B cell (primary cell): ENCODE measurements around the gene PARVB. TPM values are rescaled to one million over a fixed set of nuclear protein-coding genes. Genes with fewer than 3 reads are reported as not detected.

ENCODE experiments used
- ATAC-seq: fragments of 200-7000 bp; cut with Tn5 transposase; one replicate; pipeline ENCODE4 v1.10.0; 2021; ENCODE audit warnings: low read depth, mild to moderate bottlenecking, moderate number of reproducible peaks, moderate library complexity
- CTCF ChIA-PET: fragments of 350-600 bp; sonication (Branson Sonifier 250); formaldehyde crosslinking; loops from one replicate; lab custom pipeline; 2021; ENCODE audit warnings: antibody characterized with exemption, inconsistent platforms; lab: Charles Lee
- POLR2A ChIA-PET: fragments of 350-600 bp; sonication (Branson Sonifier 250); formaldehyde crosslinking; loops from one replicate; lab custom pipeline; 2021; ENCODE audit warnings: antibody characterized with exemption; lab: Charles Lee
- DNase-seq: peaks from one replicate; pipeline ENCODE4 v3.0.0; 2013
- H2AFZ ChIP-seq: 2 replicates; pipeline ENCODE4 v1.6.1; 2012; ENCODE audit warnings: mild to moderate bottlenecking, low read depth, low read length; ENCODE audit not compliant: insufficient read depth, poor library complexity, severe bottlenecking
- H3K27ac ChIP-seq, 2 donors: 1 replicate in 1 of 2; 2 replicates in 1 of 2; pipeline ENCODE4 v1.5.1; 2012 to 2013; ENCODE audit warnings: low read length in 2 of 2, mild to moderate bottlenecking in 2 of 2, moderate library complexity in 1 of 2
- H3K27me3 ChIP-seq, 4 experiments: fragments of 200-600 bp in 1 of 4; sonication (generic) in 1 of 4; replicated peaks in 1 of 4; 1 replicate in 2 of 4; 2 replicates in 2 of 4; pipeline versions ENCODE4 v1.6.1 to v1.7.0; 2013 to 2016; ENCODE audit warnings: low read length in 3 of 4, mild to moderate bottlenecking in 2 of 4, mixed read lengths in 1 of 4, moderate library complexity in 1 of 4; ENCODE audit not compliant: insufficient read depth in 4 of 4, control insufficient read depth in 3 of 4; ENCODE audit errors: control extremely low read depth in 1 of 4
- H3K36me3 ChIP-seq, 2 experiments: replicated peaks in 1 of 2; 1 replicate in 1 of 2; 2 replicates in 1 of 2; pipeline versions ENCODE4 v1.6.1 to v1.7.1; 2013; ENCODE audit warnings: low read length in 1 of 2; ENCODE audit not compliant: insufficient read depth in 2 of 2, control insufficient read depth in 1 of 2; ENCODE audit errors: control extremely low read depth in 1 of 2, extremely low read depth in 1 of 2
- H3K4me1 ChIP-seq, 2 donors: fragments of 200-600 bp in 1 of 2; sonication (generic) in 1 of 2; 1 replicate in 1 of 2; 2 replicates in 1 of 2; pipeline versions ENCODE4 v1.5.1 to v1.6.1; 2013 to 2017; ENCODE audit warnings: low read length in 2 of 2; ENCODE audit not compliant: control insufficient read depth in 2 of 2, insufficient read depth in 2 of 2
- H3K4me2 ChIP-seq: replicated peaks from 2 replicates; pipeline ENCODE3; 2012; ENCODE audit warnings: mild to moderate bottlenecking, low read depth, low read length; ENCODE audit not compliant: poor library complexity, severe bottlenecking
- H3K4me3 ChIP-seq, 5 experiments: fragments of 200-600 bp in 1 of 5; sonication (generic) in 1 of 5; 1 replicate in 3 of 5; 2 replicates in 2 of 5; pipeline versions ENCODE4 v1.5.1 to v1.7.0; 2011 to 2016; ENCODE audit warnings: low read length in 4 of 5, mild to moderate bottlenecking in 4 of 5, low read depth in 2 of 5, control low read depth in 1 of 5, moderate library complexity in 1 of 5; ENCODE audit not compliant: insufficient read depth in 1 of 5; ENCODE audit errors: control extremely low read depth in 1 of 5, extremely low read depth in 1 of 5
- H3K79me2 ChIP-seq: fragments of 200-600 bp; sonication (generic); one replicate; pipeline ENCODE4 v1.6.0; 2016; ENCODE audit warnings: low read length; ENCODE audit not compliant: control insufficient read depth, insufficient read depth
- H3K9ac ChIP-seq: fragments of 200-600 bp; sonication (generic); 2 replicates; pipeline ENCODE4 v1.6.1; 2017; ENCODE audit warnings: mild to moderate bottlenecking, low read length, moderate library complexity
- H3K9me3 ChIP-seq, 3 donors: one replicate each; pipeline versions ENCODE4 v1.6.1 to v1.7.1; 2013; ENCODE audit warnings: low read length in 2 of 3; ENCODE audit not compliant: control insufficient read depth in 2 of 3, insufficient read depth in 1 of 3; ENCODE audit errors: control extremely low read depth in 1 of 3
- H4K20me1 ChIP-seq: 2 replicates; pipeline ENCODE4 v1.6.0; 2012; ENCODE audit warnings: mild to moderate bottlenecking, low read length; ENCODE audit not compliant: insufficient read depth, control insufficient read depth, poor library complexity, severe bottlenecking
- H3K27ac Mint-ChIP-seq: one replicate; pipeline ENCODE4 v1.8.0; 2021; ENCODE audit warnings: mixed read lengths
- H3K27me3 Mint-ChIP-seq: one replicate; pipeline ENCODE4 v1.8.0; 2021; ENCODE audit warnings: mixed read lengths
- H3K4me1 Mint-ChIP-seq: one replicate; pipeline ENCODE4 v1.8.0; 2021; ENCODE audit warnings: mixed read lengths
- H3K4me3 Mint-ChIP-seq: one replicate; pipeline ENCODE4 v1.8.0; 2021; ENCODE audit warnings: mixed read lengths
- H3K9me3 Mint-ChIP-seq: one replicate; pipeline ENCODE4 v1.8.0; 2022; ENCODE audit warnings: mixed read lengths; ENCODE audit not compliant: insufficient read depth
- EZH2 ChIP-seq: IDR thresholded peaks from 2 replicates; pipeline ENCODE4 v1.6.1; 2012; ENCODE audit warnings: borderline replicate concordance, low read depth, mild to moderate bottlenecking, moderate library complexity, low read length; ENCODE audit not compliant: insufficient read depth, poor library complexity, severe bottlenecking
- WGBS: methylation state at CpG from one replicate; pipeline ENCODE4 v1.1.5; 2013; ENCODE audit warnings: missing lambda C conversion rate; ENCODE audit not compliant: insufficient coverage; 5-methylcytosine and 5-hydroxymethylcytosine counted together
- intact Hi-C: fragments of 100-400 bp; cut with micrococcal nuclease; formaldehyde crosslinking; loops from one replicate; pipeline ENCODE4 v1.10.0; 2022
- polyA plus RNA-seq: library from polyadenylated mRNA; depleted of rRNA; stranded (reverse); fragments of >200 nt; gene quantifications from 2 replicates; pipeline ENCODE4 v1.2.3, GENCODE V29; 2012
- total RNA-seq, 2 donors: library from RNA; stranded (reverse); fragments of 120-200 nt in 1 of 2; gene quantifications; 1 replicate in 1 of 2; 2 replicates in 1 of 2; pipeline versions ENCODE4 v1.2.3 to v1.2.4, GENCODE V29; 2013 to 2022
- TF ChIP-seq, protein P1 (sequence below): fragments of 200-600 bp; IDR thresholded peaks from one replicate; pipeline ENCODE4 v1.8.0; 2022; ENCODE audit warnings: antibody characterized with exemption, mild to moderate bottlenecking

Gene PARVB
- total and polyA plus RNA-seq, 2 donors (not counting 1 experiment from before 2014, with no cell fraction given), result 48.0 to 49.4 TPM

- intact Hi-C loops, result loop anchor here (1.0 kb wide), 2 partner anchors 41 to 72 kb away; no protein-coding TSS in a partner anchor
- H3K4me3 Mint-ChIP-seq, result peak overlapping the region; percentile 89
- H3K79me2 ChIP-seq, result peaks cover 85% of the 10 kb centered on the region
- H3K9me3 Mint-ChIP-seq, result no peaks in the 10 kb centered on the region
- H3K4me2 ChIP-seq, result peak overlapping the region; percentile 71
- H3K27me3 ChIP-seq, result no peaks in the 10 kb centered on the region
- peak overlapping the region in 4 of 5 experiments; percentile 12 to 48 (median 26) for H3K4me3 ChIP-seq
- ATAC-seq (peak; percentile 71), DNase-seq (peak; percentile 96)
- ChIA-PET POLR2A (interaction anchor here (0.6 to 1.8 kb wide), 3 partner anchors 41 to 43 kb away, joined by 4 to 11 read pairs (median 5); no protein-coding TSS in a partner anchor), CTCF (interaction anchor here (1.0 to 8.0 kb wide), 6 partner anchors 9 to 74 kb away, joined by 3 to 90 read pairs (median 5); partner anchors contain the start of gene PARVB)
- 9% methylated on average over 29 of the region's 30 CpGs for whole genome bisulfite sequencing
- H3K9me3 ChIP-seq, result no peaks in the 10 kb centered on the region
- peaks cover 60% of the 10 kb centered on the region for H3K4me1 Mint-ChIP-seq
- peaks cover 11% of the 10 kb centered on the region for H4K20me1 ChIP-seq
- peak overlapping the region; percentile 56 for H3K9ac ChIP-seq
- H2AFZ ChIP-seq, result peak overlapping the region; percentile 3
- H3K27ac ChIP-seq, result peak overlapping the region; percentile 91 to 94
- no peak for TF ChIP-seq EZH2
- TF ChIP-seq, protein P1, sequence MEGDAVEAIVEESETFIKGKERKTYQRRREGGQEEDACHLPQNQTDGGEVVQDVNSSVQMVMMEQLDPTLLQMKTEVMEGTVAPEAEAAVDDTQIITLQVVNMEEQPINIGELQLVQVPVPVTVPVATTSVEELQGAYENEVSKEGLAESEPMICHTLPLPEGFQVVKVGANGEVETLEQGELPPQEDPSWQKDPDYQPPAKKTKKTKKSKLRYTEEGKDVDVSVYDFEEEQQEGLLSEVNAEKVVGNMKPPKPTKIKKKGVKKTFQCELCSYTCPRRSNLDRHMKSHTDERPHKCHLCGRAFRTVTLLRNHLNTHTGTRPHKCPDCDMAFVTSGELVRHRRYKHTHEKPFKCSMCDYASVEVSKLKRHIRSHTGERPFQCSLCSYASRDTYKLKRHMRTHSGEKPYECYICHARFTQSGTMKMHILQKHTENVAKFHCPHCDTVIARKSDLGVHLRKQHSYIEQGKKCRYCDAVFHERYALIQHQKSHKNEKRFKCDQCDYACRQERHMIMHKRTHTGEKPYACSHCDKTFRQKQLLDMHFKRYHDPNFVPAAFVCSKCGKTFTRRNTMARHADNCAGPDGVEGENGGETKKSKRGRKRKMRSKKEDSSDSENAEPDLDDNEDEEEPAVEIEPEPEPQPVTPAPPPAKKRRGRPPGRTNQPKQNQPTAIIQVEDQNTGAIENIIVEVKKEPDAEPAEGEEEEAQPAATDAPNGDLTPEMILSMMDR, result no peak
- H3K27ac Mint-ChIP-seq, result peak overlapping the region; percentile 99
- no peaks in the 10 kb centered on the region for H3K36me3 ChIP-seq
- no peaks in the 10 kb centered on the region for H3K27me3 Mint-ChIP-seq
- peaks cover 39% of the 10 kb centered on the region in 2 donors for H3K4me1 ChIP-seq
Observed at GRCh38 chr22:44068422-44069191, 44.5 kb downstream of the PARVB start.

DNA sequence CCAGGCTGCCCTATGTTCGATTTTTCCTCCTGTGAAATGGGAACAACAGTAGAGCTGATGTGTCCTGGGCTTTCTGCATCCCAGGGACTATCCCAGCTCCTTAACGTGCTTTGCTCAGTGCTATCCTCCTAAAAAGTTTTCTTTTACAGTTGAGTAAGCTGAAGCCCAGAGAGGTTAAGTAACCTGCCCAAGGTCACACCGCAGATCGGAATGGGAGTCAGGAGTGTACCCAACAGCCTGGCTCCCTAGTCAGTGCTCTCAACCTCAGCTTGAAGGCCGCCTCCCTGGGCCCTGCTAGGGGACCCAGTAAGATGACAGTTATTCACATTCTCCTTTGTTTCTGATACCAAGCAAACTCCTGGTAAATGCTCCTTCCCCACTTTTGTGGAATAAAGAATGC is 45.9 kb downstream of the PARVB start:
- Mint-ChIP-seq H3K4me1 (peaks cover 51% of the 10 kb centered on the region), H3K27me3 (no peaks in the 10 kb centered on the region), H3K4me3 (no peak overlapping the region), H3K27ac (peak overlapping the region; percentile 69), H3K9me3 (no peaks in the 10 kb centered on the region)
- POLR2A ChIA-PET, result no interaction called here
- Histone ChIP-seq H3K9ac (no peak overlapping the region), H3K4me3 (no peak overlapping the region), H3K9me3 (no peaks in the 10 kb centered on the region), H3K4me1 (peaks cover 28 to 36% of the 10 kb centered on the region in 2 donors), H2AFZ (no peak overlapping the region), H3K79me2 (peaks cover 85% of the 10 kb centered on the region), H3K36me3 (no peaks in the 10 kb centered on the region), H4K20me1 (peaks cover 12% of the 10 kb centered on the region), H3K27ac (no peak overlapping the region), H3K27me3 (no peaks in the 10 kb centered on the region), H3K4me2 (no peak overlapping the region)
- TF ChIP-seq, protein P1, result no peak
- TF ChIP-seq EZH2, result no peak
- intact Hi-C loops, result no loop called here
- DNase-seq (no peak), ATAC-seq (no peak)
- CTCF ChIA-PET, result interaction anchor here (1.9 to 8.0 kb wide), 3 partner anchors 14 to 76 kb away, joined by 5 to 90 read pairs (median 82); partner anchors contain the start of gene PARVB
- 100% methylated on average over 4 of the region's 5 CpGs for WGBS
